Measurements from ENCODE around the gene EXOC4.

The EXOC4 gene

GRCh38 chr7:134101716-134102115, 848.8 kb downstream of the EXOC4 start:
- no peak overlapping the region for H3K27ac ChIP-seq
- no peak for DNase-seq (ENCODE audit: low read depth, low spot score)

- H3K27ac ChIP-seq: no peak overlapping the region
- DNase-seq (ENCODE audit: low read depth, low spot score): no peak
Observed at GRCh38 chr7:134104166-134104565, 851.3 kb downstream of the EXOC4 start.

GRCh38 chr7:134105841-134106240, 853.0 kb downstream of the EXOC4 start:
- H3K27ac ChIP-seq: no peak overlapping the region
- no peak for DNase-seq (ENCODE audit: low read depth, low spot score)

GRCh38 chr7:134108802-134109201, 855.9 kb downstream of the EXOC4 start:
- no peak overlapping the region for H3K27ac ChIP-seq
- DNase-seq (ENCODE audit: low read depth, low spot score): no peak

- no peak for DNase-seq (ENCODE audit: low read depth, low spot score)
- no peak overlapping the region for H3K27ac ChIP-seq
Observed at GRCh38 chr7:134113655-134114054, 860.8 kb downstream of the EXOC4 start.

GRCh38 chr7:134114992-134115391, 862.1 kb downstream of the EXOC4 start:
- no peak for DNase-seq (ENCODE audit: low read depth, low spot score)
- no peak overlapping the region for H3K27ac ChIP-seq

Data from epithelial cell of prostate (primary cell).